ENCODE measurements around the gene ATP4A. TPM values are rescaled to one million over a fixed set of nuclear protein-coding genes. Genes with fewer than 3 reads are reported as not detected.

ATP4A gene
- total and polyA plus RNA-seq, 9 of the 15 experiments (the other 6 are each of a cell fraction or from before 2014, with no cell fraction given), result 0.15 TPM; not detected in 8

DNA sequence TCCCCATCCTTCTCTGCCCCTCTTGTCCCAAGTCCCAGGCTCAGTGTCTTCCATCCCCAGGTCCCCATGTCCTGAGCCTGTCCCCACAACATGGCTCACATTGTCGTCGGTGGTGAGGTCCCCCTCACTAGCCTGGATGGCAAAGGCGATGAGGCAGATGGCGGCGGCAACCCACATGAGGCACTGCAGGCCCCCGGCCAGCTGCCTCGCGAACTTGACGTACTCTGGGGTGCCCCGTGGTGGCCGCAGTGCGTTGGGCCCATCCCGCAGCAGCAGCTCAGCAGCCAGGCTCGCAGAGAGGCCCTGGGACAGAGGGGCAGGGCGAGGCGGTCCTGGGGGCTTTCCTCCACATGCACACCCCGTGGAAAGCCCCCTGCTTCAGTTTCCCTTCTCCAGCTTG, 1.1 kb downstream of the ATP4A start (continued):
- TF ChIP-seq, protein P1, sequence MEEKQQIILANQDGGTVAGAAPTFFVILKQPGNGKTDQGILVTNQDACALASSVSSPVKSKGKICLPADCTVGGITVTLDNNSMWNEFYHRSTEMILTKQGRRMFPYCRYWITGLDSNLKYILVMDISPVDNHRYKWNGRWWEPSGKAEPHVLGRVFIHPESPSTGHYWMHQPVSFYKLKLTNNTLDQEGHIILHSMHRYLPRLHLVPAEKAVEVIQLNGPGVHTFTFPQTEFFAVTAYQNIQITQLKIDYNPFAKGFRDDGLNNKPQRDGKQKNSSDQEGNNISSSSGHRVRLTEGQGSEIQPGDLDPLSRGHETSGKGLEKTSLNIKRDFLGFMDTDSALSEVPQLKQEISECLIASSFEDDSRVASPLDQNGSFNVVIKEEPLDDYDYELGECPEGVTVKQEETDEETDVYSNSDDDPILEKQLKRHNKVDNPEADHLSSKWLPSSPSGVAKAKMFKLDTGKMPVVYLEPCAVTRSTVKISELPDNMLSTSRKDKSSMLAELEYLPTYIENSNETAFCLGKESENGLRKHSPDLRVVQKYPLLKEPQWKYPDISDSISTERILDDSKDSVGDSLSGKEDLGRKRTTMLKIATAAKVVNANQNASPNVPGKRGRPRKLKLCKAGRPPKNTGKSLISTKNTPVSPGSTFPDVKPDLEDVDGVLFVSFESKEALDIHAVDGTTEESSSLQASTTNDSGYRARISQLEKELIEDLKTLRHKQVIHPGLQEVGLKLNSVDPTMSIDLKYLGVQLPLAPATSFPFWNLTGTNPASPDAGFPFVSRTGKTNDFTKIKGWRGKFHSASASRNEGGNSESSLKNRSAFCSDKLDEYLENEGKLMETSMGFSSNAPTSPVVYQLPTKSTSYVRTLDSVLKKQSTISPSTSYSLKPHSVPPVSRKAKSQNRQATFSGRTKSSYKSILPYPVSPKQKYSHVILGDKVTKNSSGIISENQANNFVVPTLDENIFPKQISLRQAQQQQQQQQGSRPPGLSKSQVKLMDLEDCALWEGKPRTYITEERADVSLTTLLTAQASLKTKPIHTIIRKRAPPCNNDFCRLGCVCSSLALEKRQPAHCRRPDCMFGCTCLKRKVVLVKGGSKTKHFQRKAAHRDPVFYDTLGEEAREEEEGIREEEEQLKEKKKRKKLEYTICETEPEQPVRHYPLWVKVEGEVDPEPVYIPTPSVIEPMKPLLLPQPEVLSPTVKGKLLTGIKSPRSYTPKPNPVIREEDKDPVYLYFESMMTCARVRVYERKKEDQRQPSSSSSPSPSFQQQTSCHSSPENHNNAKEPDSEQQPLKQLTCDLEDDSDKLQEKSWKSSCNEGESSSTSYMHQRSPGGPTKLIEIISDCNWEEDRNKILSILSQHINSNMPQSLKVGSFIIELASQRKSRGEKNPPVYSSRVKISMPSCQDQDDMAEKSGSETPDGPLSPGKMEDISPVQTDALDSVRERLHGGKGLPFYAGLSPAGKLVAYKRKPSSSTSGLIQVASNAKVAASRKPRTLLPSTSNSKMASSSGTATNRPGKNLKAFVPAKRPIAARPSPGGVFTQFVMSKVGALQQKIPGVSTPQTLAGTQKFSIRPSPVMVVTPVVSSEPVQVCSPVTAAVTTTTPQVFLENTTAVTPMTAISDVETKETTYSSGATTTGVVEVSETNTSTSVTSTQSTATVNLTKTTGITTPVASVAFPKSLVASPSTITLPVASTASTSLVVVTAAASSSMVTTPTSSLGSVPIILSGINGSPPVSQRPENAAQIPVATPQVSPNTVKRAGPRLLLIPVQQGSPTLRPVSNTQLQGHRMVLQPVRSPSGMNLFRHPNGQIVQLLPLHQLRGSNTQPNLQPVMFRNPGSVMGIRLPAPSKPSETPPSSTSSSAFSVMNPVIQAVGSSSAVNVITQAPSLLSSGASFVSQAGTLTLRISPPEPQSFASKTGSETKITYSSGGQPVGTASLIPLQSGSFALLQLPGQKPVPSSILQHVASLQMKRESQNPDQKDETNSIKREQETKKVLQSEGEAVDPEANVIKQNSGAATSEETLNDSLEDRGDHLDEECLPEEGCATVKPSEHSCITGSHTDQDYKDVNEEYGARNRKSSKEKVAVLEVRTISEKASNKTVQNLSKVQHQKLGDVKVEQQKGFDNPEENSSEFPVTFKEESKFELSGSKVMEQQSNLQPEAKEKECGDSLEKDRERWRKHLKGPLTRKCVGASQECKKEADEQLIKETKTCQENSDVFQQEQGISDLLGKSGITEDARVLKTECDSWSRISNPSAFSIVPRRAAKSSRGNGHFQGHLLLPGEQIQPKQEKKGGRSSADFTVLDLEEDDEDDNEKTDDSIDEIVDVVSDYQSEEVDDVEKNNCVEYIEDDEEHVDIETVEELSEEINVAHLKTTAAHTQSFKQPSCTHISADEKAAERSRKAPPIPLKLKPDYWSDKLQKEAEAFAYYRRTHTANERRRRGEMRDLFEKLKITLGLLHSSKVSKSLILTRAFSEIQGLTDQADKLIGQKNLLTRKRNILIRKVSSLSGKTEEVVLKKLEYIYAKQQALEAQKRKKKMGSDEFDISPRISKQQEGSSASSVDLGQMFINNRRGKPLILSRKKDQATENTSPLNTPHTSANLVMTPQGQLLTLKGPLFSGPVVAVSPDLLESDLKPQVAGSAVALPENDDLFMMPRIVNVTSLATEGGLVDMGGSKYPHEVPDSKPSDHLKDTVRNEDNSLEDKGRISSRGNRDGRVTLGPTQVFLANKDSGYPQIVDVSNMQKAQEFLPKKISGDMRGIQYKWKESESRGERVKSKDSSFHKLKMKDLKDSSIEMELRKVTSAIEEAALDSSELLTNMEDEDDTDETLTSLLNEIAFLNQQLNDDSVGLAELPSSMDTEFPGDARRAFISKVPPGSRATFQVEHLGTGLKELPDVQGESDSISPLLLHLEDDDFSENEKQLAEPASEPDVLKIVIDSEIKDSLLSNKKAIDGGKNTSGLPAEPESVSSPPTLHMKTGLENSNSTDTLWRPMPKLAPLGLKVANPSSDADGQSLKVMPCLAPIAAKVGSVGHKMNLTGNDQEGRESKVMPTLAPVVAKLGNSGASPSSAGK (IDR thresholded peaks at IDR 0.05), result no peak
- TF ChIP-seq NFXL1 (CRISPR knock-in tag; IDR thresholded peaks at IDR 0.05) (no peak), ILF3 (IDR thresholded peaks at IDR 0.05; ENCODE audit: borderline replicate concordance) (no peak), TFAM (CRISPR knock-in tag; conservative IDR thresholded peaks at IDR 0.05) (no peak), TOE1 (IDR thresholded peaks at IDR 0.05; ENCODE audit: borderline replicate concordance) (no peak), TOE1 (CRISPR knock-in tag; IDR thresholded peaks at IDR 0.05; ENCODE audit: borderline replicate concordance, low read depth) (no peak), ZNF75A (CRISPR knock-in tag; IDR thresholded peaks at IDR 0.05) (no peak), EP400 (IDR thresholded peaks at IDR 0.05) (no peak), ZNF707 (CRISPR knock-in tag; conservative IDR thresholded peaks at IDR 0.05) (no peak), CAMTA2 (CRISPR knock-in tag; conservative IDR thresholded peaks at IDR 0.05) (no peak)
- TF ChIP-seq, protein P2, sequence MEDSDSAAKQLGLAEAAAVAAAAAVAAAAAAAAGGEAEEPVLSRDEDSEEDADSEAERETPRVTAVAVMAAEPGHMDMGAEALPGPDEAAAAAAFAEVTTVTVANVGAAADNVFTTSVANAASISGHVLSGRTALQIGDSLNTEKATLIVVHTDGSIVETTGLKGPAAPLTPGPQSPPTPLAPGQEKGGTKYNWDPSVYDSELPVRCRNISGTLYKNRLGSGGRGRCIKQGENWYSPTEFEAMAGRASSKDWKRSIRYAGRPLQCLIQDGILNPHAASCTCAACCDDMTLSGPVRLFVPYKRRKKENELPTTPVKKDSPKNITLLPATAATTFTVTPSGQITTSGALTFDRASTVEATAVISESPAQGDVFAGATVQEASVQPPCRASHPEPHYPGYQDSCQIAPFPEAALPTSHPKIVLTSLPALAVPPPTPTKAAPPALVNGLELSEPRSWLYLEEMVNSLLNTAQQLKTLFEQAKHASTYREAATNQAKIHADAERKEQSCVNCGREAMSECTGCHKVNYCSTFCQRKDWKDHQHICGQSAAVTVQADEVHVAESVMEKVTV (CRISPR knock-in tag; IDR thresholded peaks at IDR 0.05), result no peak
- TF ChIP-seq, protein P3, sequence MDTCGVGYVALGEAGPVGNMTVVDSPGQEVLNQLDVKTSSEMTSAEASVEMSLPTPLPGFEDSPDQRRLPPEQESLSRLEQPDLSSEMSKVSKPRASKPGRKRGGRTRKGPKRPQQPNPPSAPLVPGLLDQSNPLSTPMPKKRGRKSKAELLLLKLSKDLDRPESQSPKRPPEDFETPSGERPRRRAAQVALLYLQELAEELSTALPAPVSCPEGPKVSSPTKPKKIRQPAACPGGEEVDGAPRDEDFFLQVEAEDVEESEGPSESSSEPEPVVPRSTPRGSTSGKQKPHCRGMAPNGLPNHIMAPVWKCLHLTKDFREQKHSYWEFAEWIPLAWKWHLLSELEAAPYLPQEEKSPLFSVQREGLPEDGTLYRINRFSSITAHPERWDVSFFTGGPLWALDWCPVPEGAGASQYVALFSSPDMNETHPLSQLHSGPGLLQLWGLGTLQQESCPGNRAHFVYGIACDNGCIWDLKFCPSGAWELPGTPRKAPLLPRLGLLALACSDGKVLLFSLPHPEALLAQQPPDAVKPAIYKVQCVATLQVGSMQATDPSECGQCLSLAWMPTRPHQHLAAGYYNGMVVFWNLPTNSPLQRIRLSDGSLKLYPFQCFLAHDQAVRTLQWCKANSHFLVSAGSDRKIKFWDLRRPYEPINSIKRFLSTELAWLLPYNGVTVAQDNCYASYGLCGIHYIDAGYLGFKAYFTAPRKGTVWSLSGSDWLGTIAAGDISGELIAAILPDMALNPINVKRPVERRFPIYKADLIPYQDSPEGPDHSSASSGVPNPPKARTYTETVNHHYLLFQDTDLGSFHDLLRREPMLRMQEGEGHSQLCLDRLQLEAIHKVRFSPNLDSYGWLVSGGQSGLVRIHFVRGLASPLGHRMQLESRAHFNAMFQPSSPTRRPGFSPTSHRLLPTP (IDR thresholded peaks at IDR 0.05; ENCODE audit: borderline replicate concordance, extremely low read depth, insufficient read length), result no peak

Data from K562 (cell line).